Measurements from ENCODE around the gene TECR.

DNA sequence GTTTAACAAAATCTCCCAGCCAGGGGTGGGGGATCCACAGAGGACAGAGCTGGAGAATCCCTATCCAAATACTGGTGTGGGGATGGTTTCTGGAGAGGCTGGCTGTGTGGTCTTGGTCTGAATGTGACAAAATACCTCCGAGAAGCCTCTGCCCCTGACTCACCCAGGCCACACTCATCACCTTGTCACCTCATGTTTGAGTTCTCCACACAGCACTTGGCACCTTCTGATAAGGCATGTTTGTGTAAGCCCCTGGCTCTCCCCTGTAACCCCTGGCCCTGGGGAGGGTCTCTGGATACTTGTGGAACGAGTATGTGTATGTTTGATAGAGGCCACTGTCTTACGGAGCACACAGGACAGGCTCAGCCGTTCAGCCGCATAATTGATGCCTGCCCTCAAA is 14.7 kb downstream of the TECR start:
- TF ChIP-seq, protein P1, sequence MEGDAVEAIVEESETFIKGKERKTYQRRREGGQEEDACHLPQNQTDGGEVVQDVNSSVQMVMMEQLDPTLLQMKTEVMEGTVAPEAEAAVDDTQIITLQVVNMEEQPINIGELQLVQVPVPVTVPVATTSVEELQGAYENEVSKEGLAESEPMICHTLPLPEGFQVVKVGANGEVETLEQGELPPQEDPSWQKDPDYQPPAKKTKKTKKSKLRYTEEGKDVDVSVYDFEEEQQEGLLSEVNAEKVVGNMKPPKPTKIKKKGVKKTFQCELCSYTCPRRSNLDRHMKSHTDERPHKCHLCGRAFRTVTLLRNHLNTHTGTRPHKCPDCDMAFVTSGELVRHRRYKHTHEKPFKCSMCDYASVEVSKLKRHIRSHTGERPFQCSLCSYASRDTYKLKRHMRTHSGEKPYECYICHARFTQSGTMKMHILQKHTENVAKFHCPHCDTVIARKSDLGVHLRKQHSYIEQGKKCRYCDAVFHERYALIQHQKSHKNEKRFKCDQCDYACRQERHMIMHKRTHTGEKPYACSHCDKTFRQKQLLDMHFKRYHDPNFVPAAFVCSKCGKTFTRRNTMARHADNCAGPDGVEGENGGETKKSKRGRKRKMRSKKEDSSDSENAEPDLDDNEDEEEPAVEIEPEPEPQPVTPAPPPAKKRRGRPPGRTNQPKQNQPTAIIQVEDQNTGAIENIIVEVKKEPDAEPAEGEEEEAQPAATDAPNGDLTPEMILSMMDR (IDR thresholded peaks at IDR 0.05) = no peak
- TF ChIP-seq POLR2A (IDR thresholded peaks at IDR 0.05) = no peak

Data from tibial nerve (tissue), 3 donors.